Activated T-cell treated with anti-CD3 and anti-CD28 coated beads, Interleukin-2, amount 50 U/mL, for 4 hours (primary cell): ENCODE data around the gene MRPL11. TPM values are rescaled to one million over a fixed set of nuclear protein-coding genes. Genes with fewer than 3 reads are reported as not detected.
A peak's percentile ranks its signal among the peaks of the same experiment; 100 is the strongest.

ENCODE experiments used
- ATAC-seq, 2 donors: fragments of 200-7000 bp; cut with Tn5 transposase; one replicate each; pipeline ENCODE4 v1.10.0; 2021
- DNase-seq: peaks from one replicate; pipeline ENCODE4 v3.0.0-alpha.2; 2020
- H3K27me3 Mint-ChIP-seq: one replicate; pipeline ENCODE4 v1.8.0; 2021; ENCODE audit warnings: low read depth, mixed read lengths
- H3K36me3 Mint-ChIP-seq: one replicate; pipeline ENCODE4 v1.8.0; 2022; ENCODE audit warnings: mixed read lengths; ENCODE audit not compliant: insufficient read depth
- H3K4me1 Mint-ChIP-seq: one replicate; pipeline ENCODE4 v1.8.0; 2021; ENCODE audit warnings: low read depth, mixed read lengths
- H3K4me3 Mint-ChIP-seq: one replicate; pipeline ENCODE4 v1.8.0; 2021; ENCODE audit warnings: mild to moderate bottlenecking, moderate library complexity, mixed read lengths
- H3K9me3 Mint-ChIP-seq: one replicate; pipeline ENCODE4 v1.8.0; 2021; ENCODE audit warnings: mixed read lengths
- total RNA-seq, 3 donors: library from RNA; stranded (reverse); gene quantifications; one replicate each; pipeline ENCODE4 v1.2.1, GENCODE V29; 2021

The MRPL11 gene
- total RNA-seq, 3 donors from 2014 or later: 124 to 141 (median 129) TPM

GRCh38 chr11:66409226-66409625, 29.4 kb downstream of the MRPL11 start:
- Mint-ChIP-seq H3K9me3 (no peaks in the 10 kb centered on the region), H3K27me3 (peaks cover 36% of the 10 kb centered on the region), H3K4me1 (peaks cover 2% of the 10 kb centered on the region), H3K36me3 (no peaks in the 10 kb centered on the region), H3K4me3 (no peak overlapping the region)
- ATAC-seq (no peak), DNase-seq (no peak)

GRCh38 chr11:66408488-66409214, 30.0 kb downstream of the MRPL11 start:
- Mint-ChIP-seq H3K36me3 (no peaks in the 10 kb centered on the region), H3K27me3 (peaks cover 31% of the 10 kb centered on the region), H3K4me1 (peaks cover 2% of the 10 kb centered on the region), H3K9me3 (no peaks in the 10 kb centered on the region), H3K4me3 (peak overlapping the region; percentile 79)
- DNase-seq (peak; percentile 94), ATAC-seq (peak; percentile 90 to 93)

- Mint-ChIP-seq H3K27me3 (peaks cover 27% of the 10 kb centered on the region), H3K4me3 (no peak overlapping the region), H3K4me1 (peaks cover 2% of the 10 kb centered on the region), H3K36me3 (no peaks in the 10 kb centered on the region), H3K9me3 (no peaks in the 10 kb centered on the region)
- ATAC-seq (no peak), DNase-seq (no peak)
These were observed 31.0 kb downstream of the MRPL11 start for GRCh38 chr11:66407651-66408050.

- H3K36me3 Mint-ChIP-seq: no peaks in the 10 kb centered on the region
- H3K4me1 Mint-ChIP-seq: no peaks in the 10 kb centered on the region
- peaks cover 8% of the 10 kb centered on the region for H3K27me3 Mint-ChIP-seq
- no peak for DNase-seq
- ATAC-seq: no peak
- no peaks in the 10 kb centered on the region for H3K9me3 Mint-ChIP-seq
- no peak overlapping the region for H3K4me3 Mint-ChIP-seq
These were observed 44.7 kb downstream of the MRPL11 start for GRCh38 chr11:66393954-66394353.

GRCh38 chr11:66391322-66391721, 47.3 kb downstream of the MRPL11 start:
- H3K9me3 Mint-ChIP-seq: no peaks in the 10 kb centered on the region
- H3K4me1 Mint-ChIP-seq: peaks cover 3% of the 10 kb centered on the region
- H3K4me3 Mint-ChIP-seq: no peak overlapping the region
- H3K27me3 Mint-ChIP-seq: peaks cover 5% of the 10 kb centered on the region
- ATAC-seq (no peak), DNase-seq (no peak)
- no peaks in the 10 kb centered on the region for H3K36me3 Mint-ChIP-seq

GRCh38 chr11:66388780-66389386, 49.8 kb downstream of the MRPL11 start:
- H3K4me1 Mint-ChIP-seq: peaks cover 7% of the 10 kb centered on the region
- ATAC-seq (peak; percentile 76 to 84), DNase-seq (peak; percentile 63)
- peaks cover 2% of the 10 kb centered on the region for H3K27me3 Mint-ChIP-seq
- H3K9me3 Mint-ChIP-seq: no peaks in the 10 kb centered on the region
- H3K36me3 Mint-ChIP-seq: no peaks in the 10 kb centered on the region
- H3K4me3 Mint-ChIP-seq: no peak overlapping the region

- ATAC-seq (peak; percentile 71 to 77), DNase-seq (peak; percentile 80)
- Mint-ChIP-seq H3K9me3 (no peaks in the 10 kb centered on the region), H3K4me1 (peaks cover 7% of the 10 kb centered on the region), H3K4me3 (peak overlapping the region; percentile 46), H3K27me3 (peaks cover 5% of the 10 kb centered on the region), H3K36me3 (no peaks in the 10 kb centered on the region)
These were observed 52.2 kb downstream of the MRPL11 start for GRCh38 chr11:66386171-66387069.

Other genes starting within 250 kb of the MRPL11 start
- gene KLC2, start 181.1 kb downstream of the MRPL11 start, total RNA-seq: 10 to 100 TPM; 86.3 to 92.2 (median 89.2) TPM
- gene RAB1B, start 170.2 kb downstream of the MRPL11 start, total RNA-seq: 100 to 1,000 TPM; 118 to 125 (median 120) TPM
- gene CNIH2, start 160.7 kb downstream of the MRPL11 start, total RNA-seq: 1 to 10 TPM; 1.4 to 1.8 (median 1.7) TPM
- 100 to 1,000 TPM; 154 to 170 (median 159) TPM for gene YIF1A, start 149.7 kb downstream of the MRPL11 start, total RNA-seq
- gene TMEM151A, start 147.0 kb downstream of the MRPL11 start, total RNA-seq: under 1 TPM in 1 of 3 donors, not detected in 2; 0.11 TPM
- gene CD248, start 121.8 kb downstream of the MRPL11 start, total RNA-seq: 1 to 10 TPM in 1 of 3 donors, under 1 TPM in 2; 0.65 to 1.5 (median 0.82) TPM
- gene RIN1, start 102.4 kb downstream of the MRPL11 start, total RNA-seq: 1 to 10 TPM; 1.4 to 2.2 (median 1.7) TPM
- gene BRMS1, start 93.7 kb downstream of the MRPL11 start, total RNA-seq: 100 to 1,000 TPM in 1 of 3 donors, 10 to 100 TPM in 2; 91.1 to 105 (median 94.9) TPM
- gene B4GAT1, start 91.2 kb downstream of the MRPL11 start, total RNA-seq: 10 to 100 TPM in 1 of 3 donors, 1 to 10 TPM in 2; 6.4 to 10.3 (median 8.0) TPM
- 10 to 100 TPM; 10.5 to 15.7 (median 11.4) TPM for gene SLC29A2, start 67.1 kb downstream of the MRPL11 start, total RNA-seq
- gene NPAS4, start 17.8 kb downstream of the MRPL11 start, total RNA-seq: not detected
- gene PELI3, start 28.1 kb upstream of the MRPL11 start, total RNA-seq: 1 to 10 TPM; 4.9 to 8.5 (median 7.8) TPM
- gene DPP3, start 41.6 kb upstream of the MRPL11 start, total RNA-seq: 100 to 1,000 TPM; 123 to 142 (median 132) TPM
- 10 to 100 TPM; 13.1 to 13.8 (median 13.6) TPM for gene BBS1, start 71.8 kb upstream of the MRPL11 start, total RNA-seq
- 1 to 10 TPM; 6.3 to 7.3 (median 6.4) TPM for gene ZDHHC24, start 107.2 kb upstream of the MRPL11 start, total RNA-seq
- under 1 TPM in 2 of 3 donors, not detected in 1; 0.08 to 0.18 TPM for gene ACTN3, start 108.1 kb upstream of the MRPL11 start, total RNA-seq
- gene CTSF, start 129.8 kb upstream of the MRPL11 start, total RNA-seq: under 1 TPM; 0.33 to 0.89 (median 0.63) TPM
- gene CCDC87, start 154.2 kb upstream of the MRPL11 start, total RNA-seq: under 1 TPM; 0.08 to 0.16 (median 0.13) TPM
- 10 to 100 TPM; 24.5 to 25.3 (median 25.1) TPM for gene CCS, start 154.3 kb upstream of the MRPL11 start, total RNA-seq
- 100 to 1,000 TPM; 201 to 223 (median 206) TPM for gene RBM14, start 177.8 kb upstream of the MRPL11 start, total RNA-seq
- 100 to 1,000 TPM; 135 to 150 (median 138) TPM for gene RBM4, start 199.9 kb upstream of the MRPL11 start, total RNA-seq
- gene RBM4B, start 239.0 kb upstream of the MRPL11 start, total RNA-seq: 10 to 100 TPM in 2 of 3 donors, 1 to 10 TPM in 1; 9.0 to 14.9 (median 12.5) TPM